HG03469 (cell line): ENCODE data around the gene SLC9A3.

Source experiments
- ATAC-seq: cut with Tn5 transposase; IDR thresholded peaks from one replicate; pipeline ENCODE4 v1.9.1; 2021; ENCODE audit warnings: mild to moderate bottlenecking, moderate library complexity, moderate number of reproducible peaks; ENCODE audit not compliant: unreplicated experiment

The SLC9A3 gene

DNA sequence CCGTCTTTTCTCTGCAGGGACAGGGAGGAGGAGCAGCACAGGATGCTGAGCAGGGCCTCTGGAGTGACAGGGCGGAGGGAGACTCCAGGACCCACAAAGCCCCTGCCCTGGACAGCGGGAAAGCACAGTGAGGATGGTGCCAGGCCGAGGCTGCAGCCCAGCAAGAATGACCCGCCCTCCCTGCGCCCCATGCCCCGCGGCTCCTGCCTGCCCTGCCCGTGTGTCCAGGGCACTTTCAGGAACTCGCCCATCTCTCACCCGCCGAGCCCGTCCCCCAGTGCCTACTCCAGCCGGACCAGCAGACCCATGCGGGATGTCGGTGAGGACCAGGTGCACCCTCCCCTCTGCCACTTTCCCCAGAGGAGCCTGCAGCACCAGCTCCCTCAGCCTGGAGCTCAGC, 90.4 kb downstream of the SLC9A3 start:
- ATAC-seq = no peak

DNA sequence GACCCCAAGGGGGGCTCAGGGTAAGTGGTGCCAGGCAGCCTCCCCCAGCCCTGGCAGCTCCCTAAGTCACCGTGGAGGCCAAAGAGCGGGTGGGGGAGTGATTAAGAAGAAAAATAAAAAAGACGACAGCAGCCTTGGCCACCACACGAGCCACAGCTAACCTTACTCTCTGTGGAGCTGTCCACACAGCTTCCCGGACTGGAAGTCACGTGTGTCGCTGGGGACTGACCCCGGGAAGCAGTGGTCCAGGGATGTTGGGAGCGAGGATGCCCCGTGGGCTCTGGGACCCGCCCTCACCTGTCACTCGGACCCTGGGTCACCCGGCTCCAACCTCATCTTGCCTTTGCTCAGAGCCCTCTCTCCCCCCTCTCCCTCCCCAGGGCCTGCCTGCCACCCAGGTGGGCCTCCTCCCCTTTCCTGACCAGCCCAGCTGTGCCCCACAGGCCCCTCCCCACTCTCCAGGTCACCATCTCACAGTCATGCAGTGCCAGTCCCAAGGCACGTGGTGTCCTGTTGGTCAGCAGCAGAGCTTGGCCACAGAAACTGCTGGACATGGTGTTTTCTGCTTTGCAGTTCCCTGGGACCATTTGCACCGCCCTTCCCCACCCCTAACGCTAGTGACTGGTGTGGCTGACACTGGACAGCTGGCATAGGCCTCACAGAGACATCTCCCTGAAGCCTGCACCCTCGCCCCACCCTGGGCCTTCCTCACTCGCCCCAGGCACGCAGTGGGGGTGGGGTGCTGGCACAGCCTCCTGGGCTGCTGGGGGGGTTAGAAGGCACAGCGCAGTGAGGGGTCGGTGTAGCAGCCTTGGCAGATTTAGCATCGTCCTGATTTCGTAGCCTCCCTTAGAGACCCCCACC, 91.1 kb downstream of the SLC9A3 start:
- ATAC-seq = no peak

DNA sequence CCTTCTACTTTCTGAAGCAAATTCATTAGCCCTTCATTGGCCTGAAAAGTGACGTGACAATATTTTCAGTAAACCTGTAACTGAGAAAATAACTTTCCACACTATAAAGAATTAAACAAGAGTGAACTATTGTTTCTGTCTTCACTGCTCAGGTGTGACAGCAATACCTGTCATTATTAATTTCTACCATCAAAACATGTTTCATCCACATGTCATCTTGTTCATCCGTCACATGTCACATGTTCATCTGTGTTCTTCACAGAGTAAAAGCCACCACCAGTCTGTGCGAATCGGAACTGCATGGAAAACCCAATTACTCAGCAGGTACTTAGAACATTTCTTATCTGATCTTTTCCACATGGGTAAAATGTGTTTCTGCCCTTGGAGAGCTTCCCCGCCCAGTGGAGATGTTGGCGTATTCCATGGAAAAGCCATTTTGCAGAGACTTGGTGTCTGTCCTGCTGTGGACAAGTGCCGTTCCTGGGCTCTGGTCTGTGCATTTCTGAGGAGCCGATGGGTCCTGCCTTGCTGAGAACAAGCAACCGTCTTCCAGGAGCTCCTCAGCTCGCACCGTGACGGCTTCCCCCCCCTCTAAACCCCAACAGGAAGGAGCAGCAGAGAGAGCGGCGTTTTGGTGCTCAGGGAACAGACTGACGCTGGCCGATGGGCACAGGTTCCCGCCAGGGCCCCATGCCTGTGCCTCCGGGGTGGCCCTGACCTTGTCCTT, 91.9 kb downstream of the SLC9A3 start:
- no peak for ATAC-seq

DNA sequence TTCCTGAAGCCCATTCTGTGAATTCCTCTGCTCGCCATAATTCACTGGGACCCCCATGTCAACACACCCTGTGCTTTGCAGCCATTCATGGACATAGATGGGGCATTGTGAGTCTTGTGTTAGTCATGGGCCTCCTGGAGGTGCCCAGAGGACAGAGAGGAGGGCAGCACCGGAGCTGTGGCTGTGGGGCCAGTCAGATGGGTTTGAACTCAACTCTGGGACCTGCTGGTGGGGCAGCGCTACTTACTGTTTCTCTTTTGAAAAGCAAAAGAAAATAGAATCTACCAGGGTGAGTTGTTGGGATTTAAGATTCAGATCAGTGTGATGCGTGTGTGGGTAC, 92.6 kb downstream of the SLC9A3 start:
- no peak for ATAC-seq

DNA sequence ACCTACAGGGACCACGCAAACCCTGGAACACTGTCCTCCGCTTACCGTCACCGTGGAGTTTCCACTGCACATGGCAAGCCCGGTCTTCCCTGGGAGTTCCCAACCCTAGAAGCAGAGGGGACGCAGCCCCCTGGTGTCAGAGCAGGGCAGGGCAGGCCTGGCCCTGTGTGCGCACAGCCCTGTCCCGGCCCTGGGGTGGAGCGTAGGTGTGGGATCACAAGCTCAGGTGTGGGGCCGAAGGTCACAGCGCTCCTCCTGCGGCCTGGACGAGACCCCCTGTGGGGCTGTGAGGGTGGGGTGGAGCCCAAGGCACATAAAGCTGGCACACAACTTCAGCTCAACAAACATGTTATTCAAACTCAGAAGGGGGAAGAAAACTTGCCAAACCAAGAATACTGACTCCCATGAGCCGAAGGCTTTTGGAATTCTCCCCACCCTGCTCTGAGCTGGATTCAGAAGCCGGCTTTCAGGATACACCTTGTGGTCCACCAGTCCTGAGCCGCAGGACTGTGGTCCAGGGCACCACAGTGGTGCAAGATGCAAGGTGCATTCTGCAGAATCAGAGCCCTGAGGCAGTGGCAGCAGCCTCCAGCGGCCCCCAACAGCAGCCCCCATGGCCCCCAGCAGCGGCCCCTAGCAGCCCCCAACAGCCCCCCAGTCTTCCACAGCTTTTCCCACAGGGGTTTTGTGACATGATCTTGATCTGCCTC, 93.1 kb downstream of the SLC9A3 start:
- ATAC-seq = no peak

DNA sequence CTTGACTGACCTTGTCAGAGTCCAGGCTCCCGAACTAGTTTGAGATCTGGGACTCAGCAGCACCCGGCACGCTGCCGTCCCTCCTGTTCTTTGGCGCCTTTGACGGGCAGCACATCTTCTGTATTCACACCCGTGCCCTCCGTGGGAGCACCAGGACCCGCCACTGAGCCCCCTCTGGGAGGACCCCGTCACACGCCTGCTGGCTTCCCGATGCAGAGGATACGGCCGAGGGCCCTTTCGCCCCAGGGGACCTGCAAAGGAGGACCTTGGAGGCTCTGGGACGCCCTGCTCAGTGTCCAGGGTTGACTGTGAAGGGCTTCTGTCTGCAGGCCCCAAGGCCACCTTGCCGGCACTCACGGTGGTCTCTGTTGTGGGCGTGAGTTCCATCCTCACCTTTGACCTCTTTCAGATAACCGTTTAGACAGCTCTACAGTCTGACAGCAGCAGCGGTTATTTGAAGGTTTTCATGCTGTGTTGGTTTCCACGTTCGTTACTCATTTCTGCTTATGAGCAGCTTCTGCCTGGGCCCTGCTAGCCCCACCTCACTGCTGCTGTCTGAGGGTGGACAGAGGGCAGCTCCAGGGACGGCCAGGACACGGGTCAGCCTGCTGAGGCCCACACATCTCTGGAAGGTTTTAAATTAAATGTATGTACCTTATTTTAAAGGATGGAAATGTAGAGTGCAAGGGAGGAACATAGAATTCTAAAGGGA, 93.9 kb downstream of the SLC9A3 start:
- ATAC-seq = no peak

DNA sequence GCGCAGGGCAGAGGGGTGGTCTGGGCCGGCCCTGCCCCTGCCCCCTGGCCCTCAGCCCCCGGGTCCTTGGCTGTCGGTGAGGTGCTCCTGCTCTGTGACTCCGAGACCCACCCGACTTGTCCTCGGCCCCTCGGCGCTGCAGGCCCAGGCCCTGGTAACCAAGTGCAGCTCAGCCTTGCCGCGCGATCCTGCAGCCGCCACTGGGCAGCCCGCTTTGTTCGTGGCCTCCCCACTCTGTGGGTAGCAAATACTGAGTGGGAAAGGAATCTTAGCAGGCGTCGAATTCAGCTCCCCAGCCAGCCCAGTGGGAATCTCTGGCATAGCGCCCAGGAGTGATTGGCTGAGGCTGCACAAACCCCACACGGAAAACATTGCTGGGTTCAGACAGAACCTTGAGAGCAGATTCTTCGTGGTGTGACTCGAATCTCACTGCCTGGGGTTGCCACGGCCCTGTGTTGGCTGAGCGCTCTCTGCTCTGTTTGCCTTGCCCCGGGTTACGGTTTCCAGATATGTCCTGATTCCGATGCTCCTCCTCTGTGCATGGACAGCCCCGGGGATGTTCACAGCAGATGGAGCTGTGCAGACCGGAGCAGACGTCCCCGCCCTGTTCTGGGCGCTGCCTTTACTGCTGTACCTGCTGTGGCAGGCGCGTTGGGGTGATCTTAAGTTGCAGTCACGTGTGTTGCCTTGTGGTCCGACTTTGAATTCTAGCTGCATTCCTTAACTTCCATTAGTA, 94.6 kb downstream of the SLC9A3 start:
- no peak for ATAC-seq

DNA sequence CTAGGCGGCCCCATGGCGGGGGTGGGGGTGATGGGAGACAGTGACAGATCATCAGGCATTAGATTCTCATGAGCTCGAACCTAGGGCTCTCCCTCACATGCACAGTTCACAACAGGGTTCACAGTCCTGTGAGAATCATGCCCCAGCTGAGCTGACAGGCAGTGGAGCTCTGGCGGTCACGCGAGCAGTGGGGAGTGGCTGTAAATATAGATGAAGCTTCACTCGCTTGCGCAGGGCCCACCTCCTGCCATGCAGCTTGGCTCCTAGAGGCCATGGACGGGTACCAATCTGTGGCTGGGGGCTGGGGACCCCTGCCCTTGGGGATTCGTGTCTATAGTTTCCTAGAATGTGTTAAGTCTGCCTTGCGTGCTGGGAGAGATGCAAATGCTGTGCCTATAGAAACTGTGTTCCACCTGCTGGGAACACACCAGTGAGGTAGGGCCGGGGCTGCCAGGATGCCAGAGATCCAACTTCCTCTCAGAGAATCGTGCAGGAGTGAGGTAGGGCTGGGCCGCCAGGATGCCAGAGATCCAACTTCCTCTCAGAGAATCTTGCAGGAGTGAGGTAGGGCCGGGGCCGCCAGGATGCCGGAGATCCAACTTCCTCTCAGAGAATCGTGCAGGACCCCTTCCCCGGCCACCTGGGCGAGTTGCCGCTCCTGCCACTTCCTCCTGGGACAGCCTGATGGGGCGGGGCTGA, 95.3 kb downstream of the SLC9A3 start:
- no peak for ATAC-seq

DNA sequence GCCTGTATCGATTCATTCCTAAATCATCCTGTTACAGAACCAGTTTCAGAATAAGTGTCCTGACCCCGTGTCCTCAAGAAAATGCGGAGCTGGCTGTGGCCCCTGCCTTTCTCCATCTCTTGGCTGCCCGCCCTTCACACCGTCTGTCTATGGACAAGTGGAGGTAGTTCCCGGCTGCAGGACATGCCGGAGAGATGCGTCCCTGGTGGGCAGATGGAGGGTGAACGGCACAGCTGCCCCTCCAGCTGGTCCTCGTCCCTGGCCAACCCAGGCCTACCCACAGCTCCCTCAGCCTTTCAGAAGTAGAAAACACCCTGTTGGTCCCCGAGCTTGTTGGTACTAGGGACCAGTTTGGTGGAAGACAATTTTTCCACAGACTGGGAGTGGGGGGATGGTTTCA, 96.0 kb downstream of the SLC9A3 start:
- no peak for ATAC-seq

DNA sequence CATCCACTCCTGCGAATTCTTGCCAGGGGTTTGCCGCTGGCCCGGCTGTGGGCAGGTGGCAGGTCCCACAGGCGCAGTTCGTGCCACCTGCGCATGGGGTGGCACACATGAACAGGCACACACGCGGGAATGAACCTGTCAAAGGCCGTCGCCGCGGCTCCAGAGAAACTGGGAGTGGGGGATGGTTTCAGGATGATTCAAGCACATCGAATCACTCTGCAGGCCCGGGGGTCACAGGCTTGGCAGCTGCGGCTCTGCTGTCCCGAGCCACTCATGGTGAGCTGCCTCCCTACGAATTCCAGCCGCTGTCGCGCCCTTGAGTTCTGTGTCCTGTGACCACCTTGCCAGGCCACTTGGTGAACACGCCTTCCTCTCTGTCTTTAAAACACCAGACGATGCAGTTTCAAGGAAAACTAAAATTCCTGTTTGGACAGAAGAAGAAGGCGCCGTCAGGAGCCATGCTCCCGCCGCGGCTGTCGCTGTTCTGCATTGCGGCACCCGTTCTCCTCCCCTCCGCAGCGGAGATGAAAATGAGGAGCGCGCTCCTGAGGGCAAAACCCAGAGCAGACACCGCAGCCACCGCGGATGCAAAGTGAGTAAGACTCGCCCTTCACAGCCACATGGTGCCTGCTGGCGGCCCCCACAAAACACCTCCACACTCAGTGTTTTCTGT, 96.7 kb downstream of the SLC9A3 start:
- no peak for ATAC-seq

DNA sequence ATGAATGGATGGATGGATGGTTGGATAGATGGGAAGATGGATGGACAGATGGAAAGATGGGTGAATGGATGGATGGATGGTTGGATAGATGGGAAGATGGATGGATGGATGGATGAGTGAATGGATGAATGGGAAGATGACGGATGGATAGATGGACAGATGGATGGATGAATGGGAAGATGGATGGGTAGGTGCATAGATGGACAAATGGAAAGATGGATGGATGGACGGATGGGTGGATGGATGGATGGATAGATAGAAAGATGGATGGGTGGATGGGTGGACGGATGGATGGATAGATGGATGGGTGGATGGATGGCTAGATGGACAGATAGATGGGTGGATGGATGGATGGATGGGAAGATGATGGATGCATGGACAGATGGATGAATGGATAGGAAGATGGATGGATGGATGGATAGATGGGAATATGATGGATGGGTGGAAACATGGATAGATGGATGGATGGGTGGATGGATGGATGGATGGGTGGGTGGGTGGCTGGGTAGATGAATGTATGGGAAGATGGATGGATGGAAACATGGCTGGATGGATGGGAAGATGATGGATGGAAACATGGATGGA, 97.8 kb downstream of the SLC9A3 start:
- ATAC-seq = no peak

DNA sequence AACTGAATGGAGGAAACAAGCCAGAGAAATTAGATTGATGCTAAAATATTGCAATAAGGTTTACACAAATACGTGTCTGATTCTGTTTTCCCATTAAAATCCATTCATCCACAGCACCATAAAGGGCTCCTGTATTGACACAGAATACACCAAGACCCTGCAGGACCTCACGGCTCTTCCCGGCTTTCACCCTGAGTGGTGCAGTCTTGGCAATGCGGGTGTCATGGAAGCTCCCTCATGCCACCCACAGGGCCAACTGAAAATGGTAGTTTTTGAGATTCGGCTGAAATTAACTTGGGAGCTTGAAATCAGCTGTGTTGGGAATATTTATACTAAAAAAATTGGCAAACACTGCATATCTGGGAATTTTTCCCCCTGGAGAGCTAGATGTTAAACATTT, 98.5 kb downstream of the SLC9A3 start:
- ATAC-seq = no peak

DNA sequence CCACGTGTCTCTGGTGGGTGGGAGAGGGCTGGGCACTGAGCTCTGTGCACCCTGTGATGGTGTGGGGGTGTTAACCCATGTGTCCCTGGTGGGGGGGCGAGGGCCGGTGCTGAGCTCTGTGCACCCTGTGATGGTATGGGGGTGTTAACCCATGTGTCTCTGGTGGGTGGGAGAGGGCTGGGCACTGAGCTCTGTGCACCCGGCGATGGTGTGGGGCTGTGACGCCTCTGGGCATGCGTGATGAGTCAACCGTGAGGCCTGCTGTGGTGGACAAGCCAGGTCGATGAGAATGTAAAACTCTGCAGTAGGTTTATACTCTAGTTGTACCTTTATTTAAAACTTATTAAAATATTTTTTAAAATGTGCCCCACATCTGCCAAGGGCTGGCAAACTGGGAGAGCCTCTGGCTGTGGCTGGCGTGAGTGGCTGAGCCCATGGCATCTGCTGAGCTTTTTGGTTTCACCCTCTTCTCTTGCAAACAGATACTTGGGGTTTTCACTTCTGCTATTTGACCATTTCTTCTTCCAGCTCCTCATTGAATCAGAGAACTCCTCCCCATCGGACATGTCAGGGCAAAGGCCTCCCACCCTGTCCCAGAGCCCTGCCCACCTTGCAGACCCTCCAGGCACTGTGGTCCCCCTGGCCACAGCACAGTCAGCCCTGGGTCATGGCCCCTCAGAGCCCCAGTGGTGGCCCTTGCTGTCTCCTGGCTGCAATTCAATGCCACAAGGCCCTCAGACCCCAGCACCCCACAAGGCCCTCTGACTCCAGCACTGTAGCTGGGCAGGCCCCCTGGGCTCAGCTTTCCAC, 99.7 kb downstream of the SLC9A3 start:
- ATAC-seq = peak; percentile 57

DNA sequence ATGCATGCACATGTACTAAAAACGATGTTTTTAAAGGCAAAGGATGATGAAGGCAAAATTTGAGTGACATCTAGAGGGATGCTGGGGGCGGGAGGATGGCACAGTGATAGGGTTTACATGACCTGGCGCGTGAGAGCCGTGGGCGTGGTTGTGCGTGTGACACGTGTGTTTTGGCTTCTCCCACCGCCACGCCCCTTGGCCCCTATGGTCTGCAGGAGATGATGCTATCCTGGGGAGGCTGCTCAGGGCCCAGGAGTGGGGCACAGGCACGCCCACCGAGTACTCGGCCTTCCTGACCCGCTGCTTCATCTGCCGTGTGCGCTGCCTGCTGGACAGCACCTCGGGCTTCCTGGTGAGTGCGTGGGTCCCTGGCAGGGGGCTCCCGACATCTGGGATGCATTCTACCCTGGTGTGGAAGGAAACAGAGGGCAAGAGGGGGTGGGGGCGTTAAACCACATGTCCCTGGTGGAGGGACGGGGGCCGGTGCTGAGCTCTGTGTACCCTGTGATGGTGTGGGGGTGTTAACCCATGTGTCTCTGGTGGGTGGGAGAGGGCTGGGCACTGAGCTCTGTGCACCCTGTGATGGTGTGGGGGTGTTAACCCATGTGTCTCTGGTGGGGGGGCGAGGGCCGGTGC, 100.5 kb downstream of the SLC9A3 start:
- ATAC-seq = no peak

DNA sequence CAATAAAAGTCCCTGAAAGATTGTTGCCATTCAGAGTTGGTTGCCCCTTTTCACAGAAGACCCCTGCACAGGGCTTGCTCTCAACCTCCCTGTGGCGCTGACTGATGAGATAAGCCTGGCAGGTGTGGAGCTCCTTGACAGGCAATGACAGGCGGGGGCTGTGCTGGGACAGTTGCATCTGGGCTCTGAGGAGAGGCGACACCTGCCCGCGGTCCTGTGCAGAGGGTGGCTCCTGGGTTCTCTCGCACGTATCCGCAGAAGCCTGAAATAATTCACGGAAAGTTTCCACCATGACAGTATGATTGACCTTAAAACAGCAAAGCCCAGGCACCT, 101.0 kb downstream of the SLC9A3 start:
- ATAC-seq = no peak

DNA sequence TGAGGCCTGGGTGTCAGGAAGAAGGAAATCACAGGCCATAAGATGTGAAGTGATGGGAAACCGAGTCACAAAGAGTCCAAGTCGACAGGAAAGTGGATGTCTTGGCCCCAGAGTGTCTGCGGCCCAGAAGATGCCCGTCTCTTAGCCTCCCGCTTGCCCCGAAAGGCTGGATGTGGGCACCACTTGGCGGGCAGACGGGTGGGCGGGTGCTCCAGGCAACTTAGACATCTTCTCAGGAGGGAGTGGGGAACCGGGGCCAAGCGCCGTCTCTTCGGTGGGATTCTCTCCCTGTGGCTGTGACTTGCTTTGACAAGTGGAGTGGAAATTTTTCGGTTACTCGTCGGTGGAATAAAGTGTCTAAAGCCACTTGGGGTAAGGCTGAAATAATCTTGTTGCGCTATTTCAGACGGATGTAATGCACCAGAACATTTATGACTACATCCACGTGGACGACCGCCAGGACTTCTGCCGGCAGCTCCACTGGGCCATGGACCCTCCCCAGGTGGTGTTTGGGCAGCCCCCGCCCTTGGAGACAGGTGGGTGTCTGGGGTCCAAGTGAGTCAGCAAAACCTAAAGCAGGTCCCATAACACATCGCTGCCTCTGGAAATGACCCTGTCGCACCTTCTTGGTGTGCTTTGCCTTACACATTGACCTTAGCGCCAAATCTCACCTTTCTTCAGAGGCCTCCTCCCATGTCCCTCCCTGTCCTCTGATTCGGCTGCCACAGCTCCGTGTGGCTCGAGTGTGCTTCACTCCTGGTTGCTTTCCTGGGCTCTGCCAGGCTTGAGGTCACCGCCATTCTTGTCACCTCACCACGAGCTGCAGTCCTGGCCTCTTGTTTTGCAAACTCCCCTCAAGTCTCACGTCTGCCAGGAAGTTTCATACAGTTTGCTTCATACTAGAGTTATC, 101.7 kb downstream of the SLC9A3 start:
- ATAC-seq = no peak

DNA sequence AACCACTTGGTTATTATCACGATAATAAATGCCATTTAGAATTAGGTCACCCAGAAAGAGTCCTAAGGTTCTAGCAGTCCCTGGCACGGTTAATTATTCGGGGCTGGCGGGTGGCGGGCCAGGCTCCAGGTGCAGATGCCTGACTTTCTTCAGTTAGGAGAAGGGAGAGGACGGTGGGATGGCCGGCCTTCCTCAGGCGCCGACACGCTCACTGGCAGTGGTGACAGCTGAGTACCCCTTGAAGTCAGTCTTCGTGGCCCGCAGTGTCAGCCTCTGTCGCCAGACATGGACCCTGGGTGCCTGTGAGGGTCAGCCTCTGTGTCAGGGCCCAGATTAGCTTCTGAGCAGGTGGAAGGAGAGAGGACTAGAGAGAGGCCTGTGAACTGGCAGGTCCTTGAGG, 102.3 kb downstream of the SLC9A3 start:
- ATAC-seq = no peak
